GM18951 (cell line): ENCODE results near the gene BDKRB2.

Source experiments
- POLR2A ChIP-seq: IDR thresholded peaks from 4 replicates; pipeline ENCODE4 v1.6.1; 2011; ENCODE audit warnings: mild to moderate bottlenecking; ENCODE audit not compliant: insufficient read length, insufficient read depth; ENCODE audit errors: extremely low read depth
- in situ Hi-C: fragments of 300-500 bp; cut with MboI; formaldehyde crosslinking; loops from one replicate; pipeline ENCODE4 v1.12.0; 2022; ENCODE audit warnings: low sequenced_read_pairs, mixed read lengths, inconsistent platforms; ENCODE audit not compliant: unreplicated experiment

Gene BDKRB2

GRCh38 chr14:96213871-96214465 is 9.3 kb downstream of the BDKRB2 start:
- in situ Hi-C loops = no loop called here
- no peak for TF ChIP-seq POLR2A

GRCh38 chr14:96214793-96215192 is 10.2 kb downstream of the BDKRB2 start:
- in situ Hi-C loops = no loop called here
- no peak for TF ChIP-seq POLR2A

GRCh38 chr14:96215452-96216244 is 11.0 kb downstream of the BDKRB2 start:
- no peak for TF ChIP-seq POLR2A
- in situ Hi-C loops = no loop called here

GRCh38 chr14:96216627-96217026 is 12.0 kb downstream of the BDKRB2 start:
- in situ Hi-C loops = no loop called here

GRCh38 chr14:96217376-96217913 is 12.8 kb downstream of the BDKRB2 start:
- in situ Hi-C loops = no loop called here
- no peak for TF ChIP-seq POLR2A

More at GRCh38 chr14:96216627-96217026, 12.0 kb downstream of the BDKRB2 start:
- TF ChIP-seq POLR2A = no peak

- in situ Hi-C loops = no loop called here
These were observed 16.5 kb downstream of the BDKRB2 start for GRCh38 chr14:96221109-96221650.

GRCh38 chr14:96221841-96222240 is 17.2 kb downstream of the BDKRB2 start:
- in situ Hi-C loops = no loop called here
- TF ChIP-seq POLR2A = no peak

More at GRCh38 chr14:96221109-96221650, 16.5 kb downstream of the BDKRB2 start:
- TF ChIP-seq POLR2A = no peak

GRCh38 chr14:96224480-96225096 is 19.9 kb downstream of the BDKRB2 start:
- TF ChIP-seq POLR2A = no peak
- in situ Hi-C loops = no loop called here

- in situ Hi-C loops = no loop called here
- TF ChIP-seq POLR2A = no peak
These were observed 20.6 kb downstream of the BDKRB2 start for GRCh38 chr14:96225213-96225612.

- no peak for TF ChIP-seq POLR2A
- in situ Hi-C loops = no loop called here
These were observed 21.1 kb downstream of the BDKRB2 start for GRCh38 chr14:96225745-96226151.

GRCh38 chr14:96227428-96227827 is 22.8 kb downstream of the BDKRB2 start:
- in situ Hi-C loops = no loop called here
- no peak for TF ChIP-seq POLR2A

GRCh38 chr14:96229315-96229714 is 24.7 kb downstream of the BDKRB2 start:
- in situ Hi-C loops = no loop called here
- TF ChIP-seq POLR2A = no peak

- TF ChIP-seq POLR2A = no peak
- in situ Hi-C loops = no loop called here
These were observed 26.4 kb downstream of the BDKRB2 start for GRCh38 chr14:96231056-96231455.
